Stimulated activated naive CD4-positive, alpha-beta T cell (primary cell): ENCODE measurements around the gene JPH2.
A peak's percentile ranks its signal among the peaks of the same experiment; 100 is the strongest.
"Not testable (repeated sequence)": the region's sequence is repeated elsewhere in the genome, so short reads cannot be mapped to it uniquely, and the experiment has no call there.

Experiments
- DNase-seq, 6 experiments: peaks; one replicate each; lab custom pipeline; 2025; lab: John Stamatoyannopoulos, UW

The JPH2 gene

GRCh38 chr20:44187054-44187771, at the start of gene JPH2:
Gene JPH2, minus strand, starts transcription at chr20:44187188. Its CDS starts 483 bp downstream, at chr20:44186705.
- no peak for DNase-seq

- no peak for DNase-seq
Measured at GRCh38 chr20:44235702-44236101, 48.7 kb upstream of the JPH2 start.

- DNase-seq = no peak
Measured at GRCh38 chr20:44234566-44235317, 47.8 kb upstream of the JPH2 start.

- DNase-seq = no peak
Measured at GRCh38 chr20:44233436-44234016, 46.5 kb upstream of the JPH2 start.

- not testable (repeated sequence) for DNase-seq
Measured at GRCh38 chr20:44232469-44232856, 45.5 kb upstream of the JPH2 start.

- no peak for DNase-seq
Measured at GRCh38 chr20:44231713-44232468, 44.9 kb upstream of the JPH2 start.

- DNase-seq = no peak
Measured at GRCh38 chr20:44231193-44231592, 44.2 kb upstream of the JPH2 start.

- DNase-seq = no peak
Measured at GRCh38 chr20:44228465-44229258, 41.7 kb upstream of the JPH2 start.

GRCh38 chr20:44224637-44225036, 37.6 kb upstream of the JPH2 start:
- no peak for DNase-seq

- DNase-seq = no peak
Measured at GRCh38 chr20:44223721-44224120, 36.7 kb upstream of the JPH2 start.

- no peak for DNase-seq
Measured at GRCh38 chr20:44222633-44223368, 35.8 kb upstream of the JPH2 start.

- DNase-seq = no peak
Measured at GRCh38 chr20:44222027-44222426, 35.0 kb upstream of the JPH2 start.

- no peak for DNase-seq
Measured at GRCh38 chr20:44221368-44221954, 34.5 kb upstream of the JPH2 start.

- no peak for DNase-seq
Measured at GRCh38 chr20:44219791-44220190, 32.8 kb upstream of the JPH2 start.

GRCh38 chr20:44219170-44219730, 32.3 kb upstream of the JPH2 start:
- DNase-seq = peak in 5 of 6 experiments; percentile 4 to 52 (median 11)

GRCh38 chr20:44218446-44218845, 31.5 kb upstream of the JPH2 start:
- DNase-seq = peak; percentile 35 to 72 (median 54)

GRCh38 chr20:44217342-44218092, 30.5 kb upstream of the JPH2 start:
- peak; percentile 44 to 76 (median 63) for DNase-seq

- peak; percentile 50 to 73 (median 68) for DNase-seq
Measured at GRCh38 chr20:44215125-44215524, 28.1 kb upstream of the JPH2 start.

- DNase-seq = no peak
Measured at GRCh38 chr20:44212792-44213191, 25.8 kb upstream of the JPH2 start.
